ENCODE measurements around the gene RGS7. TPM values are rescaled to one million over a fixed set of nuclear protein-coding genes. Genes with fewer than 3 reads are reported as not detected.
"Not testable (repeated sequence)": the region's sequence is repeated elsewhere in the genome, so short reads cannot be mapped to it uniquely, and the experiment has no call there.

RGS7 gene
- total RNA-seq, 1 donor from 2014 or later = 0.81 TPM

DNA sequence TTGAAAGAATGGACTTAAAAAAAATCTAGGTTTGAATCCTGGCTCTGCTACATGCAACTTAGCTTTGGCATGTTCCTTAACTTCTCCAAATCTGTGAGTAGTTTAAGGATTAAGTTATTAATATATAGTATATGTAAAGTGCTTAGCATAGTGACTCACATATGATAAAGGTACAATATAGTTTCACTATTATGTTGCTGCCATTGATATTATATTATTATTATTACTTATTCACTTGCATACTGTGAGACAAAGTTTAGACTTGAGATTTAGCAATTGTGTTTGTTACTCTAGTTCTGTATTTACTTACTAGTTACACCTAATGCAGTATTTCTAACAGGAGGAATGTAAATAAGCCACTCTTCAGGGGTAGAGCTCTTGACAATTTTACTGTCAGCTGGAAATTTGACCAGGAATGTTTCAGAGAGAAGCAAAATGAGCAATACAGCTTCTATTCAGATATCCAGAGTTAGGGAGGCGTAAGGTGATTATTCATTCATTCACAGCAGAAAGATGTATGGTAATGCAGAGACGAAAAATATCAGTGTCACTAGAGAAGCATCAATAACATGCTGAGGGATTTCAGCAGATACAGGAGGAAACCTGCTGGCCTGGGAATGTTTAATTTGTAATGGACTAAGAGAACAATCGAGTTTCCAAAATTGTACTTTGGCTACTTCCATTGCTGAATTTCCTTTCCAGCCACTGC lies 25.5 kb downstream of the RGS7 start:
- DNase-seq (ENCODE audit: low spot score) = no peak

DNA sequence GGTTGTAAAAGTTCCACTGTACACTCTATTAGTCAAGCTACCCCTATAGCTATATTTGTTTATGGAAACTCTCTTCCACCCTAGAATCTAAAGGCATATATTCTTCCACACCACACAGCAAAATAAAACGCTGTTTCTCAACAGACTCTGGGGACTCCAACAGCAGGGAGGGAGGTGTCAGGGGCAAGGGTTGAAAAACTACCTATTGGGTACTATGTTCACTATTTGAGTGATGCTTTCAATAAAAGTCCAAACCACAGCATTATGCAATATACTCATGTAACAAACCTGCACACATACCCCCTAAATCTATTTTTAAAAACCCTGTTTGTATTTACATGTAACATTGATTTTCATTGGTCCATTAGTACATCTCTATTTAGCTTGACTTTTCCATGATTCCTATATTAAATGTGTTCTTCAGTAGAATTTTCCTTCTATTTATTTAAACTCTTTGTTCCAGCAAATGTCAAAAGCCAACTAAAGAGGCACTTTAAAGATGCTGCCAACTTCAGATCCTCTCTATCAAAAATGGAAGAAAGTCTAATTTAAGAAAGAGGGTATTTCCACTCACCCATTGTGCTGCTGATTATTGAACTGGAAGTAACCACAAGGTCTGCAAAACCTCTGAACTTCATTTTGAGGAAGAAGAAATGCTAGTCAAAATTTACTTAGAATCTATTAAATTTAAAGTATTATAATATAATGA lies 26.2 kb downstream of the RGS7 start:
- DNase-seq (ENCODE audit: low spot score) = no peak

DNA sequence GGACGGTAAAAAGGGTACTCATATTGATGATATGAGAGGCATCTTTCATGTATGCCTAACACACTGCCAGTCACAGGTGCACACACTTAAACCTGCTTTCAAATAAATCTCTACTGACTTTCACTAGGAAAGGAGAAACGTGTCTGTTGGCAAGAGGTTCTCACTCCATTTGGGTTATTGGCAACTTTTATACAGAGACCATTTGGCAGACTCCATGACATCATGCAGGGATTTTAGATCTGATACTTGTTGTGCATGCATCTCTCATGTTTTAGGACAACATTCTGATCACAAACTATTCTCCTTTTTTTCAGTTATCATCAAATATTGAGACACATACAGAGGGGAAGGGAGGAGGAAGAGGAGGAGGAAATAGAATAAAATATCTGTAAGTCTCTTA lies 31.5 kb downstream of the RGS7 start:
- no peak for DNase-seq (ENCODE audit: low spot score)

DNA sequence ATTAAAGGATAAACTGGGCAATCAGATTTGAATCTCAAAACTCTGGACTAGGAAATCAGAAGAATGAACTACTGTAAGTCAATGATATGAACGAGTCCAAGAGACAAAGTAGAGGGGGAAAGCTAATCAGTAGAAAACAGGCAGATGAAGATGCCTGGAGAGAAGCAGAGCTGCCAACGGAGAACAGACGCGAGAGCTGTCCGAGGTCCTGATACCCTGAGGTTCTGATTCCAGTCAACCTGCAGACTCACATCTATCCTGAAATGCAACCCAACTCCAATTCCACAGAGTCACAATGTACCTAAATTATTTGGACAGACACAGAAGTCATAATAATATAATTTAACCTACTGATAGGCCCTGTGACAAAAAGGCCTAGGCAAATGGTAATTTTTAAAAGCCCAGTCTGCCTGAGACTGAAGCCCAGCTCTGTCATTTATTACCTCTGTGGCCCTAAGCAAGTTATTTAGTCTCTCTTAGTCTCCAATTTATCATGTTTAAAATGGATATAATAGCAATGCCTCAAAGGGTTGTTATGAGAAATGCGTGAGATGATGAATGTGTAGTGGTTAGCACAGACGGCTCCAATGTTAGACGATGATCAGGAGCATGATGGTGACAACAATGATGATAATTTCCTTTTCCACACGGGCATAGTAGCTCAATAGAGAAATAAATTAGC lies 33.4 kb downstream of the RGS7 start:
- peak; percentile 34 for DNase-seq (ENCODE audit: low spot score)

DNA sequence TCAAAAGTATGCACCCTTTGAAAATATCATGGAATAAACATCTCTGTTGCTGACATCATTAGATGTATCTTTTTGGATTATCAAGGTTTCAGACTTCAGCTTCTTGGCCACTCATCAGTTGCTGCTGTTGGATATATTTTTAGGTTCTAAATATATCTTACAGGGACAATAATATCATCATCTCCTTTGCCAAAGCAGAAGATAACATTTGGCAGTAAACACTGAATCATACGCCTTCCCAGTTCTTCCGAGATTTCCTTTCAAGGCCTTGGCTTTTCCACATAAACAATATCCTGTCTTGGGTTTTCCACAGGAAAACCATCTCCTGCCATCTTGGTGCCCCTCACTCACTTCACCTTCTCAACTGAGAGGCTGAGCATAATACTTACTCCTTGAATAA lies 39.3 kb downstream of the RGS7 start:
- DNase-seq (ENCODE audit: low spot score) = no peak

DNA sequence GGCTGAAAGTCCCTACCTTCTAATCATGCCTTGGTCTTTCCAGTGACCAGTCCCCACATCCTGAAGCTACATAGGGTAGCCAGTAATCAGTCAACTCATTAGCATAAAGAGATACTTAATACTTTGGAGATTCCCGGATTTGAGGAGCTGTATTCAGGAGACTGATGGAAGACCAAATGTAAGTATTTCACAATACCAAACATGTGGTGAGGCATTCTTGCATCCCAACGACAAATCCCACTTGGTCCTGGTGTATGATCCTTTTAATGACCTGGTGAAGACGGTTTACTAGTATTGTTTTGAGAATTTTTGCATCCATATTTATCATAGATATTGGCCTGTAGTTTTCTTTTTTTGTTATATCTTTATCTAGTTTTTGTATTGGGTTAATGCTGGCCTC lies 40.6 kb downstream of the RGS7 start:
- DNase-seq (ENCODE audit: low spot score) = no peak

DNA sequence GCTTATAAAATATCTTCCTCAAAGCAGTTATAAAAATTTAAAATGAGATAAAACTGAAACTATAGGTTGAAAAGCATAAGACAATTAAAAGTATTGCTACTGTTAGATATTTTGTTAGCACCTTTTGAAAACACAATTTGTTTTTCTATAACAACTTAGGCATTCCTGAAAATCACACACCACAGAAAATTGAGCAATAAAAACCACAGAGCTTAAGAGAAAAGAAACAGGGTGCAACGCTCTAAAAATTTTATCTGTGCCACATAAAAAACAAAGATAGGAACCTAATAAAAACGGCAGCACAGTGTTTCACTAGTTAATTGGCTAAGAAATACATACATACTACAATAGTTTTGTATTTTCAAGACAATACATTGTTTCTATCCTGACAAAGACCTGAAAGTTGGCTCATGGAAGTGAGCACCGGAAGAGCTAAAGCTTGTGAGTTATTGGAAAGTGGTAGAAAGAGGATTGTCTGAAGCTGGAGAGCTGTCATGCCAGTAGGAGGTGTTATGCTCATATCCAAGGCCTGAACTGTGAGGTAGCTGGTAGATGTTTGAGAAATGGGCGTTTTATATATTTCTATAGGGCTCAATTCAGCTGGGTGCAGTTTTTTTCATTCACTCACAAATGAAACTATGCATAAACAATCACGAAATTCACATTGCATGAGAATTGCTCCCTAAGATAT lies 45.8 kb downstream of the RGS7 start:
- no peak for DNase-seq (ENCODE audit: low spot score)

DNA sequence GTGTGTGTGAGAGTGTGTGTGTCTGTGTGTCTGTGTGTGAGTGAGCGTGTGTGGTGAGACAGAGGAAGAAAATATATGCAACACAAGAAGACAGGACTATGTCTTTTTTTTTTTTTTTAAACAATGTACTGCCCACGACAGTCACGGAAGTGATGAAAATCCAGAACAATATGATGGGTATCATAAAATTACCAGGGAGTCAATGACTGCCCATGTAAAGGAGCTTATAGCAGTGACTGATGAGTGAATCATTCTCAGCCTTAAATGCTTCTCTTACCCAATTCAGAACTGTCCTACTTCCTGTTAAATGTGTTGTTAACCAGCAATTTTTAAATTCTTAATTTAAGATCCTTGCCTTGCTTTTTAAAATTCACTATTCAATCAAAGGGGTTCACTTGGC lies 46.6 kb downstream of the RGS7 start:
- DNase-seq (ENCODE audit: low spot score) = no peak

DNA sequence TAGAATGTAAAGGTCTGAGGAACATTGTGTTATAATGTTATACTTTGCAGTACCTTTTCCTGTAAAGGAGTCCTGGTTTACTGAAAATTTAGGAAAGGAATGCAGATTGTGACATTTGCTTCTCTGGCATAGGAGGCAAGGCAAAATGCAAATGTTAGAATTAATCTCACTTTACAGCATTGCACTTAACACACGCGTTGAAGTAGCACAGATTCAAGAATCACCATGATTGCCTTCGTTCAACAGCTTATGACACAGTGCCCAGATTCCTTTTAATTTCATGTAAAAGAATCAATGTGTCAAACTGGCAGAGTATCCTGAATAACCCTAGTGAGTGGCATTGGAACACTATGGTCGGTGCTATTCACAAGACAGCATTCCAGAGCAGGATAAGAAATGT lies 47.4 kb downstream of the RGS7 start:
- no peak for DNase-seq (ENCODE audit: low spot score)

DNA sequence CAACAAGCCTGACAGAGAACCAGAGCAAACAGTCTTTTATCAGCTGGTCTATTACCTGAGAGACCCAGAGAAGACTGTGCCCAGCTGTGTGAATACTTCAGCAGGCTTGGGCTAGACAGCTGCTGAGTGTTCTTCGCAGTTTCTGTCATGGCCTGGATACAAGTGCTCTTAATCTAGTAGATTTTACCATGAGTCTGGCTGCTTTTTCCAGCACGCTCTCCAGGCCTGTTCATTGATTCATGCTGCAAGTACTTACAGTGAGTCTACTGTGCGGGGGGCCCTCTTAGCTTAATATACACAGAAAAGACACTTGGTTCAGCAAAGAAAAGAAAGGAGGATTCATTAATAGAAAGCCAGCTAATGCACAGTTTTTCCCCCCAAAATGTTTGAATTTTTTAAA lies 48.5 kb downstream of the RGS7 start:
- DNase-seq (ENCODE audit: low spot score) = no peak

DNA sequence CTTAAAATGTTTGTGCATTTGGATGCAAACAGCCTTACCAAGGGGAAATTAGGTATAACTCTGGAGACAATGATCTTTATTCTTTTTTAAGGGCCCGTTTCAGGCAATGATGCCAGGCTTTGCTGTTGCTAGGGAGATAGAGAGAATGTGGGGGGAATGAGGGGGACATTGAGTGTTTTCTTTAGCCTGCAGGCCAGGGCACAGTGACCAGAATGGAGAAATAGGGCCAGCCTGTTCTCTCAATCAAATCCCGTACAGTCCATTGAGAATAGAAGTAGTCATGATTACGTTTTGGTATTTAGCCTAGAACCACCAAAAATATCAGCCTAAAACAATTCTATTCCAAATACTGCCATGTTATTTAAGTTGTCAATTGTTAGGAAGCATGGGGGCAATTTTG lies 49.0 kb downstream of the RGS7 start:
- DNase-seq (ENCODE audit: low spot score) = no peak

DNA sequence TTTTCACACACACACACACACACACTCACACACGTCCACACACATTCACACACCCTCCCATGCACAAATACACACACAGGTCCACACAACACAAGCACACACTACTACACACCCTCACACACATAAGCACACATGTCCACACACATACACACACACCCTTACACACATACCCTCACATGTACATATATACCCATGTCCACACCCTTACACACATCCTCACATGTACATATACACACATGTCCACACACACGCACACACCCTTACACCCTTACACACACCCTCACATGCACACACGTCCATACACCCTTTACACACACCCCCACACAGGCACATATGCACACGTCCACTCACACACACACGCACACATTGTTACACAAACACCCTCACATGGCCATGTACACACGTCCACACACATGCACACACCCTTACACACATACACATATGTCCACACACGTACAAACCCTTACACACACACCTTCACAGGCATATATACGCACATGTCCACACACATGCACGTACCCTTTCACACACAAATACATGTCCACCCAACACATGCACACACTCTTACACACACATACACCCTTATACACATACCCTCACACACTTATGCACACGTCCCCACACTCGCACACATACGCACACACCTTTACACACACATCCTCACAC lies 50.7 kb downstream of the RGS7 start:
- no peak for DNase-seq (ENCODE audit: low spot score)

DNA sequence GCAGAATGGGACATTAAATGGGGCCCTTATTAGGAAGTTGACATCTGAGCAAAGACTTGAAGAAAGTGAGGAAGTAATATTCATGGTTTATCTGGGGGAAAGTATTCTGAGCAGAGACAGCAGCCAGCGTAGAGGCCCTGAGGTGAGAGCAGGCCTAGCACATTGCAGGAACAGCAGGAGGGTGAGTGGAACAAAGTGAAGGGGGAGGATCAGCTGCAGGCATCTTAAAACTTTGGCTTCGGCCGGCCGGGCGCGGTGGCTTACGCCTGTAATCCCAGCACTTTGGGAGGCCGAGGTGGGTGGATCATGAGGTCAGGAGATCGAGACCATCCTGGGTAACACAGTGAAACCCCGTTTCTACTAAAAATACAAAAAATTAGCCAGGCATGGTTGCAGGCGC lies 55.0 kb downstream of the RGS7 start:
- DNase-seq (ENCODE audit: low spot score) = not testable (repeated sequence)

DNA sequence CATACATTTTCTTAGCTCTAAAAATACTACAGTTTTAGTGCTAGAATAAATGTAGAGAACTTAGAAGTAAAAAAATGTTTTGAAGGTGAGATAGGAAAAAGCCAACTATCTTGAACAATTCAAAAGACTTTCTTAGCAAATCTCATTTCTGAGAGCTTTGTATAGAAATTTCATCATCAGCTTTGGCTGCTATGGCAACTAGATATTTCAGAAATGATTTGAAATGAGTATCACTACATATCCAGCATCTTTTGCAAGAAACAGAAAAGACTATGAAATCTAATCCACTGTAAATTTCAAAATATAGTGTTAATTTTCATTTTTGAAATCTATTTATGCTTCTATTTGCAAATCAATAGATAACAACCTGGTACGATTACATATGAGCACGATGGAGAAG lies 57.7 kb downstream of the RGS7 start:
- DNase-seq (ENCODE audit: low spot score) = no peak

DNA sequence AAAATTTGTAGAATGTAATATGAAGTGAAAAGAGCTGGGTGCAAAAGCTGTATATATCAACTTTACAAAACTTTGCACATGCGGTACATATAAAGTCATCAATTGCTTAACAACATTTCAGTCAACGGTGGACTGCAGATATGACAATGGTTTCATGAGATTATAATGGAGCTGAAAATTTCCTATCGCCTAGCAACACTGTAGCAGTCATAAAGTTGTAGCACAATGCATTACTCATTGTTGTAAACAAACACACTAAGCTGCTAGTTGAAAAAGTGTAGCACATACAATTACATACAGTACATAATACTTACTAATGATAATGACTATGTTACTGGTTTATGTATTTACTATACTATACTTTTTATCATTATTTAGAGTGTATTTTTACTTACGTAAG lies 64.0 kb downstream of the RGS7 start:
- DNase-seq (ENCODE audit: low spot score) = no peak

DNA sequence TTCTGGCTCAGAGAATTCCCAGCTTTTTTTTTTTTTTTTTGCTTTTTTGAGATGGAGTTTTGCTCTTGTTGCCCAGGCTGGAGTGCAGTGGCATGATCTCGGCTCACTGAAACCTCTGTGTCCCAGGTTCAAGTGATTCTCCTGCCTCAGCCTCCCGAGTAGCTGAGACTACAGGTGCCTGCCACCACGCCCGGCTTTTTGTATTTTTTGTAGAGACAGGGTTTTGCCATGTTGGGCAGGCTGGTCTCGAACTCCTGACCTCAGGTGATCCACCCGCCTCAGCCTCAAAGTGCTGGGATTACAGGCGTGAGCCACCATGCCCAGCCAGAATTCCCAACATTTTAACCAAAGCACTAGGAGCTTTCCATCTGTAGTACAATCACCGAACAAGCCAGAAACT lies 65.5 kb downstream of the RGS7 start:
- not testable (repeated sequence) for DNase-seq (ENCODE audit: low spot score)

DNA sequence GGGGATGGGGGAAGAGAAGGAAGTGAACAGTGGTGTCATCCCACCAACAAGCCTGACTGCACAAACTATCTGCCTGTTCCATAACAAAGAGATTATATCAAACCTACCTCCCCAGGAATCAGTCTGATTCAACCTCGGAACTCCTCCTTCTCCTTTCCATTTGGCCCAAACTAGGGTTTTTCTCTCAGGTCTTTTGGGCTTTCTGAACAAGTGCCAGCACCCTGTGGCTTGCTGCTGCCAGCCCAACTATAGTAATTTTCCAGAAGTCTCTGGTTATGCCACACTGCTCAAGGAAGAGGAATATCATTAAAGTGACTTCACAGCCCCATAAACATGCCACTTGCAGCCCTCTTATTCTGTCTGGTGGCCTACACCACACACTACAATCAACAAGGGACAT lies 70.5 kb downstream of the RGS7 start:
- DNase-seq (ENCODE audit: low spot score) = no peak

DNA sequence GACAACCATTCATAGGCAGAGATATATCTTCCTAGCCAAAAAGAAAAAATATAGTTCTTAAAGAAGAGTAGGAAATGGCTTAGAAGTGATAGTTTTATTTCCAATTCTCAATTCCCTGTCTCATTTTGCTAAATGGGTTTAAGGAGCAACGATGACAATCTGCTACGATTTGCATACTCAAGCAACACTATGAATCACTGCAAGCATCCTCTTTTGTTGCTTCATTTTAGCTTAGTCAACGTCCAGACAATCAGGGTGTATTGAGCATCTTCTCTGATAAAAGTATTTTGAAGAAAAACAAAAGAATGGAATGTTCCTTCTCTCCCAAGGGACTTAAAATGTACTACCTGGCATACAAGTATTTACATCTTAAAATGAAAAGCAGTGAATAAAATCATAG lies 80.6 kb downstream of the RGS7 start:
- DNase-seq (ENCODE audit: low spot score) = no peak

DNA sequence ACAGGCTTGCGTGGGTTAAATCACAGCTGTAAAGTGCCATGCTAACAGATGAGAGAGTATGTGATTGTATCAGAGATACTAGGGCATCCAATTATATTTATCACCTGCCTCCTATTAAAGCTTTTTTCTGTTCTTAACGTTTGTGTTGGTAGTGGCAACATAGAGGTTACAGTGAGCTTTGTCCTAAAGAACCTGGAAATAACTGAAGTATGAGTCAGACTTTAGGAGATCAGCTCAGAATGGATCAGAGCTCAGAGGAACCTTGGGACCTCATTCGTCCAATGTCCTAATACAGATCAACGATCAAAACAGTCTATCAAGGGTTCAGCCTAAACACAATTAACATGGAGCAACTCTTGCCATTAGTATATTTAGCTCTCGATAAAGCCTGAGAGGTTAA lies 81.0 kb downstream of the RGS7 start:
- no peak for DNase-seq (ENCODE audit: low spot score)

DNA sequence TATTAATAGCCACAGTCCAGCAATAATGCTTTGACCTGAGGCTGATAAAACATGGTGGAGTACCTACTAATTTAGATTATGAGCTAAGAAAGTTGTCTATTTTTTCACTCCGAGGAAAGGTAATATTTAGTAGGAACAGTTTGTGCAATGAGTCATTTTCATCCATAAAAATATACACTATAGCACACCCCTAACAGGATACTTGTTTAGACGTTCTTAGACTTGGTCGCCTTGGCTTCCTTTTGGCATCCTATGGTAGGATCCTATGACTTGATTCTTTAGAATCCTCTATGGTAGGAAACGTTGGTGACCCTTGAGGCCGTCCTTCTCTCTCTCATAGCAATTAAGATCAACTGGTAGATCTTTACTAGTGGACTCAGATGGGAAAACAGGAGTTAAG lies 81.8 kb downstream of the RGS7 start:
- DNase-seq (ENCODE audit: low spot score) = no peak

DNA sequence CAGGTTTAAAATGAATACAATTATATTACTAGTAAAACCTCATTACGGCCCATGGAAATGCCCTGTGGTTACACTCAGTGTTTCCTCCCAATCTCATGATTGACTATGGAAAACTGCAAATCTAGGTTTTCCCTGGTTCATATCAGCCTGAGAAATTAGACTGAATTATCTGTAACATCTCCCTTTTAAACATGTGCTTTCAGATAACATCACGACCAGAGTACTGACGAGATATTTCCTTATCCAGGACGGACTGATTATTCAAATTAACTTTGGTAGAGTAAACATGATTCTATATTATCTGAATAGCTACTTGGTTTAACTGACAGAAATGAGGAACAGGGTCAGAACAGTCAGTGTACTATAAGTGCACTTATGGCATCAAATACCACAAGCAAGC lies 82.3 kb downstream of the RGS7 start:
- DNase-seq (ENCODE audit: low spot score) = no peak

DNA sequence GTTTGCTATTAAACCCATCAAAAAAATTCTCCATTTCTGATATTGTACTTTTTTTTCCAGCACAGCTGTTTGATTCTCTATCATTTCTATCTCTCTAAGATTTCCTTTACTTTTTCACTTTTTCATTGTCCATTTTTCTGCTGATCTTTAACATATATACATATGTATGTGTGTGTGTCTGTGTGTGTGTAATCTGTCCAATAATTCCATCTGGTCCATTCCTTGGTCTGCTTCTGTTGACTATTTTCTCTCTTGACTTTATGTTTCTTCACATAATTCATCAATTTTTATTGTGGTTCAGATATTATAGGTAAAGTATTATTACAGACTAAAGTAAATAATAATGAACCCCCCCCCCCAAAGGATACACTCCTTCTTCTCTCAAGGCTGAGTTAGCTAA lies 84.2 kb downstream of the RGS7 start:
- no peak for DNase-seq (ENCODE audit: low spot score)

Measured in mucosa of gallbladder (tissue), 1 donor.